Tibial nerve (tissue), 4 donors: ENCODE results near the gene COL4A6. TPM values are rescaled to one million over a fixed set of nuclear protein-coding genes. Genes with fewer than 3 reads are reported as not detected.

Source experiments
- DNase-seq, 2 donors: peaks; one replicate each; pipeline ENCODE4 v3.0.0-alpha.2; 2019; ENCODE audit warnings: low spot score in 2 of 2
- H3K27ac ChIP-seq, 4 donors: fragments of 200-600 bp; sonication (generic) in 3 of 4; one replicate each; pipeline ENCODE4 v1.5.1; 2017 to 2019; ENCODE audit warnings: mild to moderate bottlenecking in 1 of 4
- H3K27me3 ChIP-seq, 2 donors: fragments of 200-600 bp; sonication (generic) in 1 of 2; one replicate each; pipeline versions ENCODE4 v1.5.1 to v1.6.0; 2017 to 2019
- H3K36me3 ChIP-seq, 3 donors: fragments of 200-600 bp; sonication (generic); one replicate each; pipeline ENCODE4 v1.5.1; 2018 to 2019
- H3K4me1 ChIP-seq, 4 donors: fragments of 200-600 bp; sonication (generic) in 3 of 4; one replicate each; pipeline ENCODE4 v1.5.1; 2017 to 2019
- H3K4me3 ChIP-seq, 4 donors: fragments of 200-600 bp; sonication (generic) in 3 of 4; one replicate each; pipeline ENCODE4 v1.5.1; 2017 to 2019; ENCODE audit warnings: mild to moderate bottlenecking in 1 of 4, moderate library complexity in 1 of 4
- H3K9me3 ChIP-seq, 4 donors: fragments of 200-600 bp; sonication (generic) in 3 of 4; one replicate each; pipeline ENCODE4 v1.5.1; 2017 to 2019
- EP300 ChIP-seq, 2 donors: sonication (generic); formaldehyde crosslinking; IDR thresholded peaks; one replicate each; pipeline ENCODE4 v1.6.1; 2017; ENCODE audit warnings: antibody characterized with exemption in 2 of 2, mild to moderate bottlenecking in 1 of 2
- POLR2A ChIP-seq, 2 donors: fragments of 450-650 bp; IDR thresholded peaks; one replicate each; pipeline ENCODE4 v1.6.1; 2017; ENCODE audit warnings: antibody characterized with exemption in 2 of 2, mild to moderate bottlenecking in 2 of 2, moderate library complexity in 2 of 2
- WGBS, 2 donors: methylation state at CpG; one replicate each; pipeline ENCODE4 v1.1.5; 2018; 5-methylcytosine and 5-hydroxymethylcytosine counted together
- total RNA-seq, 4 donors: library from RNA; depleted of rRNA; stranded (reverse); fragments of >200 nt; gene quantifications; one replicate each; pipeline ENCODE4 v1.1.0, GENCODE V29; 2016
- TF ChIP-seq, protein P1 (sequence below), 5 experiments: fragments of 200-600 bp in 3 of 5; fragments of 450-650 bp in 2 of 5; sonication (generic) in 3 of 5; IDR thresholded peaks; one replicate each; pipeline ENCODE4 v1.5.1; 2016 to 2019; ENCODE audit warnings: antibody characterized with exemption in 5 of 5, mild to moderate bottlenecking in 3 of 5, moderate library complexity in 2 of 5

The COL4A6 gene
- total RNA-seq, 4 donors from 2014 or later = under 0.01 to 1.4 (median 0.21) TPM

DNA sequence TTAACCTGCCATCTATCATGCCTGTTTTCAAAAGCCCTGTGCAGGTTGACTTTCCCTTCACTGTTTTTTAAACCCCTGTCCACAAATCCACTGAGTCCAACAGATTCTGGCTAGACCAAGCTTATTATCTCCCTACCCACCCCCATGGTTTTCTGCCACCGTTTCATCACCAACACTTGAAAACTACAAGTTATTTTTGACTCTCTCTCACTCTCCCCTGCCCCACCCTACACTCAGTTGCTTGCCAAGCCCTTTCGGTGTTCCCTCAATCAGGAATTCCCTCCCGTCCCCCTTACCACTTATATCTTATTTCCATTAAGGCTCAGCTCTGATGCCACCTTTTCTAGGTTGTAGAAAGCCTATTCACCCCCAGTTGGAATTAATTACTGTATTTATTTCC, 316.9 kb downstream of the COL4A6 start:
- DNase-seq = no peak
- no peak overlapping the region for H3K27ac ChIP-seq
- TF ChIP-seq EP300 (IDR thresholded peaks at IDR 0.05) (no peak), POLR2A (IDR thresholded peaks at IDR 0.05) (no peak)
- TF ChIP-seq, protein P1, sequence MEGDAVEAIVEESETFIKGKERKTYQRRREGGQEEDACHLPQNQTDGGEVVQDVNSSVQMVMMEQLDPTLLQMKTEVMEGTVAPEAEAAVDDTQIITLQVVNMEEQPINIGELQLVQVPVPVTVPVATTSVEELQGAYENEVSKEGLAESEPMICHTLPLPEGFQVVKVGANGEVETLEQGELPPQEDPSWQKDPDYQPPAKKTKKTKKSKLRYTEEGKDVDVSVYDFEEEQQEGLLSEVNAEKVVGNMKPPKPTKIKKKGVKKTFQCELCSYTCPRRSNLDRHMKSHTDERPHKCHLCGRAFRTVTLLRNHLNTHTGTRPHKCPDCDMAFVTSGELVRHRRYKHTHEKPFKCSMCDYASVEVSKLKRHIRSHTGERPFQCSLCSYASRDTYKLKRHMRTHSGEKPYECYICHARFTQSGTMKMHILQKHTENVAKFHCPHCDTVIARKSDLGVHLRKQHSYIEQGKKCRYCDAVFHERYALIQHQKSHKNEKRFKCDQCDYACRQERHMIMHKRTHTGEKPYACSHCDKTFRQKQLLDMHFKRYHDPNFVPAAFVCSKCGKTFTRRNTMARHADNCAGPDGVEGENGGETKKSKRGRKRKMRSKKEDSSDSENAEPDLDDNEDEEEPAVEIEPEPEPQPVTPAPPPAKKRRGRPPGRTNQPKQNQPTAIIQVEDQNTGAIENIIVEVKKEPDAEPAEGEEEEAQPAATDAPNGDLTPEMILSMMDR (IDR thresholded peaks at IDR 0.05) = no peak
- 38 to 61% methylated on average over 3 of the region's 3 CpGs for WGBS, 2 donors
- H3K9me3 ChIP-seq = no peaks in the 10 kb centered on the region
- H3K27me3 ChIP-seq = peaks cover 0 to 24% of the 10 kb centered on the region in 2 donors
- H3K36me3 ChIP-seq = no peaks in the 10 kb centered on the region
- peaks cover 0 to 4% (median 0%) of the 10 kb centered on the region in 4 donors for H3K4me1 ChIP-seq
- no peak overlapping the region for H3K4me3 ChIP-seq

DNA sequence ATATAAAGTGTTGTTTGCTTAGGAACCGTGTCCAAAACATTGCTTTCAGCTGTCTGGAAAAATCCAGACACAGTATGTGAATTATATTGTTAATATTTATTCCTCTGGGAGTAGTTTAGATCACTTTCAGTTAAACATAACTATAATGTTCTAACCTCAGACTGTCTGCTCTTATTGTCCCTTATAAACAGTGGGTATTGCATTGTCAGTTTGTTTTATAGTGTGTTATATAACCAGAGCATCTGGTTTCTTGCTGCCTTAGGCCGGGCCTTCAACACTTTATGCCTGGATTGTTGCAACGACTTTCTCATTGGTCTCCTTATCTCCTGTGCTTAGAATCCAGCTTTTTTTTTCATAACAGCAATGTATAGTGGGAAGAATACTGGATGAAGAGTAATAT, 320.2 kb downstream of the COL4A6 start:
- TF ChIP-seq EP300 (IDR thresholded peaks at IDR 0.05) (no peak), POLR2A (IDR thresholded peaks at IDR 0.05) (no peak)
- TF ChIP-seq, protein P1 (IDR thresholded peaks at IDR 0.05) = no peak
- 56 to 64% methylated on average over 3 of the region's 3 CpGs for WGBS, 2 donors

GRCh38 chrX:108114541-108114940, 323.7 kb downstream of the COL4A6 start:
- Histone ChIP-seq H3K27ac (no peak overlapping the region), H3K4me3 (no peak overlapping the region), H3K36me3 (no peaks in the 10 kb centered on the region), H3K4me1 (no peaks in the 10 kb centered on the region), H3K9me3 (no peaks in the 10 kb centered on the region), H3K27me3 (peaks cover 0 to 15% of the 10 kb centered on the region in 2 donors)
- no peak for DNase-seq
- TF ChIP-seq, protein P1 (IDR thresholded peaks at IDR 0.05) = no peak
- TF ChIP-seq EP300 (IDR thresholded peaks at IDR 0.05) (no peak), POLR2A (IDR thresholded peaks at IDR 0.05) (no peak)

More for the DNA sequence above, 320.2 kb downstream of the COL4A6 start:
- Histone ChIP-seq H3K27me3 (peaks cover 0 to 15% of the 10 kb centered on the region in 2 donors), H3K36me3 (no peaks in the 10 kb centered on the region), H3K4me1 (peaks cover 0 to 4% (median 0%) of the 10 kb centered on the region in 4 donors), H3K27ac (no peak overlapping the region), H3K4me3 (no peak overlapping the region), H3K9me3 (no peaks in the 10 kb centered on the region)
- DNase-seq = no peak

Other genes starting within 250 kb of the COL4A6 start
- gene COL4A5, start 1.4 kb upstream of the COL4A6 start, total RNA-seq = 10 to 100 TPM in 2 of 4 donors, 1 to 10 TPM in 2; 7.4 to 24.9 (median 15.7) TPM